ENCODE results near the gene GCC2.

DNA sequence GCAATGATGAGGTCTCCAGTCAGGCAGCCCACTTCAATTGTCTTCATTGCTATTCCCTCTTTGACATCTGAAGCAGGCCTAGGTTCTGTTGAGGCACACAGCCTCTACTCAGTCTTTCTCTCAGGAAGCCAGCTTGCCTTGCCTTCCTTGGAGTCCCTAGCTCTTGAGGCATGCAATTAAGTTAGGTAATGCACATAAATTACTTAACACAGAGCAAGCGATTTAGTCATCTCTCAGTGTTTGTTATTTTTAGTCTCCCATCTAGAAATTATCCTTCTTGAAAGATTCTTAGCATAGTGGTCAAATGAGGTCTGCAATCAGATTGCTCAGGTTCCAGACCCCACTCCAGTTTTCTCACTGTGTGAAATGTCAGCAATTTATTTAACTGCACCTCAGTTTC lies 39.2 kb upstream of the GCC2 start:
- TF ChIP-seq POLR2AphosphoS5 (IDR thresholded peaks at IDR 0.05; ENCODE audit: low read depth, low read length), result no peak
- TF ChIP-seq SIN3A (IDR thresholded peaks at IDR 0.05; ENCODE audit: borderline replicate concordance, insufficient read depth, low read length), result no peak
- TF ChIP-seq TAF1 (IDR thresholded peaks at IDR 0.05; ENCODE audit: borderline replicate concordance, insufficient read depth, low read length), result no peak
